Measurements from ENCODE around the gene LMBRD1.

GRCh38 chr6:69631552-69632346 is 165.1 kb downstream of the LMBRD1 start:
- no peak for TF ChIP-seq POLR2A (IDR thresholded peaks at IDR 0.05)
- TF ChIP-seq, protein P1, sequence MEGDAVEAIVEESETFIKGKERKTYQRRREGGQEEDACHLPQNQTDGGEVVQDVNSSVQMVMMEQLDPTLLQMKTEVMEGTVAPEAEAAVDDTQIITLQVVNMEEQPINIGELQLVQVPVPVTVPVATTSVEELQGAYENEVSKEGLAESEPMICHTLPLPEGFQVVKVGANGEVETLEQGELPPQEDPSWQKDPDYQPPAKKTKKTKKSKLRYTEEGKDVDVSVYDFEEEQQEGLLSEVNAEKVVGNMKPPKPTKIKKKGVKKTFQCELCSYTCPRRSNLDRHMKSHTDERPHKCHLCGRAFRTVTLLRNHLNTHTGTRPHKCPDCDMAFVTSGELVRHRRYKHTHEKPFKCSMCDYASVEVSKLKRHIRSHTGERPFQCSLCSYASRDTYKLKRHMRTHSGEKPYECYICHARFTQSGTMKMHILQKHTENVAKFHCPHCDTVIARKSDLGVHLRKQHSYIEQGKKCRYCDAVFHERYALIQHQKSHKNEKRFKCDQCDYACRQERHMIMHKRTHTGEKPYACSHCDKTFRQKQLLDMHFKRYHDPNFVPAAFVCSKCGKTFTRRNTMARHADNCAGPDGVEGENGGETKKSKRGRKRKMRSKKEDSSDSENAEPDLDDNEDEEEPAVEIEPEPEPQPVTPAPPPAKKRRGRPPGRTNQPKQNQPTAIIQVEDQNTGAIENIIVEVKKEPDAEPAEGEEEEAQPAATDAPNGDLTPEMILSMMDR (IDR thresholded peaks at IDR 0.05) = no peak
- no peak for TF ChIP-seq EP300 (IDR thresholded peaks at IDR 0.05)

All from ovary (tissue), 3 donors.